HUES64 (cell line): ENCODE measurements around the gene CEP20.

ENCODE experiments used
- H3K27ac ChIP-seq: 2 replicates; pipeline ENCODE4 v1.7.0; 2013; ENCODE audit warnings: low read depth, low read length, inconsistent platforms
- H3K27me3 ChIP-seq: 2 replicates; pipeline ENCODE4 v1.6.1; 2013; ENCODE audit warnings: mild to moderate bottlenecking, low read length; ENCODE audit not compliant: insufficient read depth
- H3K36me3 ChIP-seq: 2 replicates; pipeline ENCODE4 v1.6.1; 2013; ENCODE audit warnings: mild to moderate bottlenecking, low read length; ENCODE audit not compliant: insufficient read depth
- H3K4me1 ChIP-seq: 2 replicates; pipeline ENCODE4 v1.6.1; 2013; ENCODE audit warnings: mild to moderate bottlenecking, low read length, moderate library complexity; ENCODE audit not compliant: insufficient read depth
- H3K4me3 ChIP-seq: 2 replicates; pipeline ENCODE4 v1.5.1; 2013; ENCODE audit warnings: mild to moderate bottlenecking, low read length, moderate library complexity
- H3K9ac ChIP-seq: 2 replicates; pipeline ENCODE4 v1.6.1; 2013; ENCODE audit warnings: mild to moderate bottlenecking, low read depth, low read length
- H3K9me3 ChIP-seq: 2 replicates; pipeline ENCODE4 v1.6.1; 2013; ENCODE audit warnings: low read depth, low read length; ENCODE audit not compliant: insufficient read depth
- WGBS: fragments of 150-250, 120-280 bp; methylation state at CpG from one replicate; pipeline ENCODE4 v1.1.7; 2013; ENCODE audit warnings: missing lambda C conversion rate; 5-methylcytosine and 5-hydroxymethylcytosine counted together

CEP20 gene

GRCh38 chr16:15827709-15828343, 60.6 kb downstream of the CEP20 start:
- Histone ChIP-seq H3K4me1 (no peaks in the 10 kb centered on the region), H3K4me3 (no peak overlapping the region), H3K27me3 (no peaks in the 10 kb centered on the region), H3K9ac (no peak overlapping the region), H3K36me3 (no peaks in the 10 kb centered on the region), H3K27ac (no peak overlapping the region), H3K9me3 (no peaks in the 10 kb centered on the region)
- 92% methylated on average over 11 of the region's 11 CpGs for WGBS

DNA sequence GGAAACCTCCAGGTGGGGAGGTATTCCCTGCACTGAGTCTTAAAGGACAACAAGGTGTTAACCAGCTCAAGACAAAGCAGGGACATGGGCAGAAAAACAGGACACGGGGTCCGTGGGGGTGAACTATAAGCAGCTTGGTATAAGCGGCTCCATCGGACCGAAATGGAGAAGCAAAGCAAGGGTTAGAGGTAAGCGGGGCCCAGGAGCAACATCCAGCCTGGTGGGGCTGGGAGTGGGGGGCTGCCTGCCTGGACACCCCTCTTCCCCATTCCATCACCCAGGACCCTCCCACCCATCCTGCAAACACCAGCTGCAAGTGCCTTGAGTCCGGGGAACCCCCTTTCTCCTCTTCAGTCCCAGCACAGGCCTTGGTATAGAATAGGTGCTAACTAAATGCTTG, 61.1 kb downstream of the CEP20 start:
- WGBS, result 96% methylated on average over 7 of the region's 7 CpGs
- Histone ChIP-seq H3K4me1 (no peaks in the 10 kb centered on the region), H3K9ac (no peak overlapping the region), H3K9me3 (no peaks in the 10 kb centered on the region), H3K27me3 (no peaks in the 10 kb centered on the region), H3K27ac (no peak overlapping the region), H3K4me3 (no peak overlapping the region), H3K36me3 (no peaks in the 10 kb centered on the region)

GRCh38 chr16:15825750-15826305, 62.6 kb downstream of the CEP20 start:
- Histone ChIP-seq H3K4me1 (no peaks in the 10 kb centered on the region), H3K36me3 (no peaks in the 10 kb centered on the region), H3K27me3 (no peaks in the 10 kb centered on the region), H3K9ac (no peak overlapping the region), H3K27ac (no peak overlapping the region), H3K4me3 (no peak overlapping the region), H3K9me3 (no peaks in the 10 kb centered on the region)
- 93% methylated on average over 9 of the region's 9 CpGs for WGBS

DNA sequence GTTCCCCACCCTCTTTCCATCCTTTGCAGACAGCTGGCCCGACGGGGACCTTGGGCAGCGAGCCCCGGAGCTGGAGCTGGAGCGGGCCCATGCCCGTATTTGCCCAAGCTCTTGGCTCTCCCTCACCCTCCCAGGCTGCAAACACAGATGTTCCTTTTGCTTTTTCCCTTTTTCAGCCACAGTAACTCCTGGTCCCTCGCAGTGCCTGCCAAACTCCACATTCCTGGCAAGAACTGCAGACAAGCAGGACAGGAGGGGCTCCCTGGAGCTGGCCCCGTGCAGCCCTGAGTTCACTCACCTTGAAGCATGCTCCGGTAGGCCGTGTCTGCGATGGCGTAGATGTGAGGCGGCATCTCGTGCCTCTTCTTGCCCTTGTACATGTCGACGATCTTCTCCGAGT, 65.4 kb downstream of the CEP20 start:
- H3K4me1 ChIP-seq, result no peaks in the 10 kb centered on the region
- H3K36me3 ChIP-seq, result no peaks in the 10 kb centered on the region
- H3K9me3 ChIP-seq, result no peaks in the 10 kb centered on the region
- H3K27me3 ChIP-seq, result no peaks in the 10 kb centered on the region
- no peak overlapping the region for H3K27ac ChIP-seq
- no peak overlapping the region for H3K9ac ChIP-seq
- H3K4me3 ChIP-seq, result no peak overlapping the region
- 82% methylated on average over 17 of the region's 17 CpGs for WGBS

- H3K9me3 ChIP-seq, result peaks cover 10% of the 10 kb centered on the region; the same call in 1 of the 2 replicates
- no peaks in the 10 kb centered on the region for H3K36me3 ChIP-seq
- no peak overlapping the region for H3K4me3 ChIP-seq
- H3K27ac ChIP-seq, result no peak overlapping the region
- 97% methylated on average over 7 of the region's 7 CpGs for WGBS
- no peak overlapping the region for H3K9ac ChIP-seq
- H3K27me3 ChIP-seq, result no peaks in the 10 kb centered on the region
- H3K4me1 ChIP-seq, result no peaks in the 10 kb centered on the region
Observed at GRCh38 chr16:15820837-15821236, 67.6 kb downstream of the CEP20 start.

DNA sequence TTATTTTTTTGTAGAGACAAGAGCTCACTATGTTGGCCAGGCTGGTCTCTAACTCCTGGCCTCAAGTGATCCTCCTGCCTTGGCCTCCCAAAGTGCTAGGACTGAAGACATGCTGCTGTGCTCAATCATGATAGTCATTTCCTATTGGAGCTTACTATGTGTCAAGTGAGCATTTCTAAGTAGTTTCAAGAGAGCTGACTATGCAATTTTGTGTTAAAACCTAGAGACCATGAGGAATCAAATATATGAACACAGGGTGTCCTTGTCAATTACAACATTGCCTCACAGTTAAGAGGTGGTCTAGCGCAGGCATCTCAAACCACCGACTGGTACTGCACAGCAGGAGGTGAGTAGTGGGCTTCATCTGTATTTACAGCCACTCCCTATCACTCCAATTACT, 69.4 kb downstream of the CEP20 start:
- Histone ChIP-seq H3K9ac (no peak overlapping the region), H3K4me3 (no peak overlapping the region), H3K27me3 (no peaks in the 10 kb centered on the region), H3K36me3 (no peaks in the 10 kb centered on the region), H3K9me3 (peaks cover 14% of the 10 kb centered on the region; the same call in 1 of the 2 replicates), H3K4me1 (no peaks in the 10 kb centered on the region), H3K27ac (no peak overlapping the region)
- WGBS, result 42% methylated on average over 2 of the region's 2 CpGs

- peaks cover 14% of the 10 kb centered on the region; the same call in 1 of the 2 replicates for H3K9me3 ChIP-seq
- H3K27ac ChIP-seq, result no peak overlapping the region
- no peaks in the 10 kb centered on the region for H3K27me3 ChIP-seq
- no peaks in the 10 kb centered on the region for H3K4me1 ChIP-seq
- WGBS, result 87% methylated on average over 1 of the region's 2 CpGs
- H3K36me3 ChIP-seq, result no peaks in the 10 kb centered on the region
- no peak overlapping the region for H3K4me3 ChIP-seq
- H3K9ac ChIP-seq, result no peak overlapping the region
Observed at GRCh38 chr16:15817446-15817845, 71.0 kb downstream of the CEP20 start.

DNA sequence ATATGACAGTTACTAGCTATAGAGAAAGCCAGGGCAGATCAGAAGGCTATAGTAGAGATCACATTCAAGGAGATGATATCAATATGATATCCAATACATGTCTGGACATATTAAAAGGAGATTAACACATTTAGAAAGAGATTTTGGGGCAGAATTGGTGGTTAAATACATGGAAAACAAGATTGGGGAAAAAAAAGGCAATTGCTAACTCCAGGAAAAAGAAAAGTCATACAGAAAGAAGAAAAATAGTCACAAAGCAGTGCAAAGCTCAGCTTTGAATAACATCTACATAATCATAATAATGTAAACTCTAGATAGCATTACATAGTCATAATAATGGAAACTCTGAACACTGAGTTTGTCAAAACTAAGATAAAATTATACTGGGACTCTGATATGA, 72.2 kb downstream of the CEP20 start:
- H3K27ac ChIP-seq, result no peak overlapping the region

More for the DNA sequence above, 72.2 kb downstream of the CEP20 start:
- Histone ChIP-seq H3K4me3 (no peak overlapping the region), H3K27me3 (no peaks in the 10 kb centered on the region), H3K9ac (no peak overlapping the region), H3K36me3 (no peaks in the 10 kb centered on the region), H3K9me3 (peaks cover 14% of the 10 kb centered on the region; the same call in 1 of the 2 replicates), H3K4me1 (no peaks in the 10 kb centered on the region)
